Skeletal muscle satellite cell (primary cell): ENCODE measurements around the gene OR5L1. TPM values are rescaled to one million over a fixed set of nuclear protein-coding genes. Genes with fewer than 3 reads are reported as not detected.

Source experiments
- H3K27me3 ChIP-seq: 2 replicates; pipeline ENCODE4 v1.7.0; 2013; ENCODE audit warnings: low read length; ENCODE audit not compliant: control insufficient read depth, insufficient read depth
- H3K36me3 ChIP-seq: 2 replicates; pipeline ENCODE4 v1.7.0; 2013; ENCODE audit warnings: mild to moderate bottlenecking, control low read depth, low read length; ENCODE audit not compliant: insufficient read depth
- H3K4me1 ChIP-seq: 2 replicates; pipeline ENCODE4 v1.7.0; 2013; ENCODE audit warnings: low read length; ENCODE audit not compliant: control insufficient read depth, insufficient read depth
- H3K4me2 ChIP-seq: 2 replicates; pipeline ENCODE4 v1.7.0; 2013; ENCODE audit warnings: mild to moderate bottlenecking, low read length
- H3K4me3 ChIP-seq: 2 replicates; pipeline ENCODE4 v1.7.0; 2013; ENCODE audit warnings: low read length
- H3K9ac ChIP-seq: 2 replicates; pipeline ENCODE4 v1.7.0; 2013; ENCODE audit warnings: mild to moderate bottlenecking, low read depth, low read length, moderate library complexity
- H3K9me3 ChIP-seq: replicated peaks from 2 replicates; pipeline ENCODE4 v1.7.0; 2013; ENCODE audit warnings: mild to moderate bottlenecking, control low read depth, low read length
- total RNA-seq: library from RNA; depleted of rRNA; stranded (reverse); fragments of >200 nt; gene quantifications from 2 replicates; pipeline ENCODE4 v1.2.3, GENCODE V29; 2012; rRNA removed

OR5L1 gene
- not detected in 2 replicates for total RNA-seq

DNA sequence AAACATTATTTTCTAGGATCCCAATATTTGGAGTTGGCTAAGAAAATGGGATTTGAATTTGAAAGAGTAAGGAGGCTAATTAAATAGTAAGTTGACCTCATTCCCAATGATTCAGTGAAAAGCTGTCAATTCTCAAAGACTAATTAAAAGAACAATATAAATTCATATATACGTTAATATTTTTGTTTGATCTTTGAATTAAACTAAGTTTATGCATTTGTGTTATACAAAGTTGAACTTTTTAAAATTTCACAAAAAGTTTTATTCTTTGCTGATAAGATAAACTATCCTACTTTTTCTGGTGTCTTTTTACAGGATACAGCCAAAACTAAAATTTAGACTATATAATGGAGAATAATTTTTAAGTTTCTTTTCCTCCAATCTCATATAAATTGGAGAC is at the start of gene OR5L1:
OR5L1 (plus strand) TSS at position 301 of the 400 bp plus-strand sequence. CDS start 100 bp downstream, outside the sequence.
- Histone ChIP-seq H3K4me2 (no peak within 1 kb of the TSS), H3K9ac (no peak within 1 kb of the TSS), H3K9me3 (peaks cover 4% of the 10 kb centered on the region), H3K36me3 (no peaks in the 10 kb centered on the region), H3K4me3 (no peak within 1 kb of the TSS), H3K27me3 (no peaks in the 10 kb centered on the region), H3K4me1 (no peaks in the 10 kb centered on the region)

DNA sequence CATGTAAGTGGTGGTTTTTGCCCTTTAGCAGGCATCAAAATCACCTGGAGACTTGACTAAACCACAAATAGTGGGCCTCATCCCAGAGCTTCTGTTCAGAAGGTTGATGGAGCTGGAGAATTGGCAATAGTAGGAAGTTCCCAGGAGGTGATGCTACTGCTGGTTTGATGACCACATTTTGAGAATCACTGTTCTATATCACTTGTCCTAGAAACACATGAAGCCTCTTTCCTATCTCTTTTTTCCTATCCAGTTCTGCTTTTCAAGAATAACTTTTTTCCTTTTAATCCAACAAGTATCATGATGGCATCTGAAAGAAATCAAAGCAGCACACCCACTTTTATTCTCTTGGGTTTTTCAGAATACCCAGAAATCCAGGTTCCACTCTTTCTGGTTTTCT is 38.0 kb upstream of the OR5L1 start, which contains the start of gene OR5D13:
OR5D13 (plus strand) TSS at position 301 of the 400 bp plus-strand sequence; CDS start at position 301, 0 bp downstream.
- no peak within 1 kb of the TSS for H3K4me3 ChIP-seq
- no peak within 1 kb of the TSS for H3K9ac ChIP-seq
- H3K4me2 ChIP-seq: no peak within 1 kb of the TSS
- no peaks in the 10 kb centered on the region for H3K4me1 ChIP-seq
- no peaks in the 10 kb centered on the region for H3K9me3 ChIP-seq
- H3K27me3 ChIP-seq: no peaks in the 10 kb centered on the region
- no peaks in the 10 kb centered on the region for H3K36me3 ChIP-seq

DNA sequence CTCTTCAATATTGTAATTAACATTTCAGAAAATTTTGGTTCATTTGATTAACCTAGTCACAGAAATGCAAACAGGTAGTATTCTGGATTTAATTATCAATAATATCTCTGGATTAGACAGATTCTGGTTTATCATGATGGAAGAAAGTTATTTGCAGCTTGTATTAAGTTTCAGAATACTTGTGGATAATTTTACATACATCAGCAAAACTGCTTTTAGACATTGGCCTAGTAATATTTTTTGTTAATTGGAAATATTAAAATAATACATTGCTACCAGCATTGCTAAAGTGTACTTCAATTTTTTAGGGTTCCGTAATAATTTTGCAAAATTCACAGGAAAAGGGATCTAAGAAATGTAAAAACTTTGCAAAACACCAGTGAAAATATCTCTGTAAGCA is 19.6 kb upstream of the OR5L1 start:
- H3K9ac ChIP-seq: no peak overlapping the region
- H3K4me1 ChIP-seq: no peaks in the 10 kb centered on the region
- no peaks in the 10 kb centered on the region for H3K9me3 ChIP-seq
- no peak overlapping the region for H3K4me3 ChIP-seq
- no peak overlapping the region for H3K4me2 ChIP-seq
- H3K27me3 ChIP-seq: no peaks in the 10 kb centered on the region
- H3K36me3 ChIP-seq: no peaks in the 10 kb centered on the region

DNA sequence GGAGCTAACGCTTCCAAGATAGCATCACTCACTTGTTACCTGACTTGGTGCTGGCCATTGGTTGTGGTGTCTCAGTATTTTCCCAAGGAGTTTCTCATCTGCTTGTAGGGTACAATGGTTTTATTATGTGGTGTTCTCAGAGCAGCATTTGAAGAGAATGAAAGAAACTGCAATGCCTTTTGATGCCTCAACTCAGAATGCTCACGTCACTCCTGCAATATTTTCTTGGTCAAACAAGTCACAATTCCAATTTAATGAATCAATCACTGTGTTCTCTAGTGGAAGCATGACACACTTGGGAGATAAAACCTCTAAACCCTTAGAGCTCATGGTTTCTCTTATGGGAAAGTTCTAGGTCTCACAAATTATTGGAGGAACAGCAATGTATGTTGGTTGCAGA is 17.8 kb upstream of the OR5L1 start:
- H3K9ac ChIP-seq: no peak overlapping the region
- H3K9me3 ChIP-seq: no peaks in the 10 kb centered on the region
- H3K4me2 ChIP-seq: no peak overlapping the region
- no peak overlapping the region for H3K4me3 ChIP-seq
- H3K27me3 ChIP-seq: no peaks in the 10 kb centered on the region
- no peaks in the 10 kb centered on the region for H3K4me1 ChIP-seq
- H3K36me3 ChIP-seq: no peaks in the 10 kb centered on the region

DNA sequence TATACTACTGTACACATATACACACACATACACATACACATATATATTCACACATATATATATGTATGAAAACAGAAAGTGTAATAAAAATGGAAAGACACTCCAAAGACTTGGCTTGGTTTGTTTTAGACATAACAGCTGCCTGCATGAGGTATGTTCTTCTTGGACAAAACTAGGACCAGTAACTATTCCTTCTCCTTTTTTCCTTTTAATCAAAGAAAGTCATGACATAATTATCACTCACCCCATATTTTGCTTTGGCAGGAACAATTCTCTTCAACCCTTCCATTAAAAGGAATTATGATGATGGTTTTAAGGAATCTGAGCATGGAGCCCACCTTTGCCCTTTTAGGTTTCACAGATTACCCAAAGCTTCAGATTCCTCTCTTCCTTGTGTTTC is 15.9 kb upstream of the OR5L1 start, which contains the start of gene OR5D14:
OR5D14 (plus strand) TSS at position 301 of the 400 bp plus-strand sequence; CDS start at position 301, 0 bp downstream.
- Histone ChIP-seq H3K27me3 (no peaks in the 10 kb centered on the region), H3K9me3 (no peaks in the 10 kb centered on the region), H3K36me3 (no peaks in the 10 kb centered on the region)

DNA sequence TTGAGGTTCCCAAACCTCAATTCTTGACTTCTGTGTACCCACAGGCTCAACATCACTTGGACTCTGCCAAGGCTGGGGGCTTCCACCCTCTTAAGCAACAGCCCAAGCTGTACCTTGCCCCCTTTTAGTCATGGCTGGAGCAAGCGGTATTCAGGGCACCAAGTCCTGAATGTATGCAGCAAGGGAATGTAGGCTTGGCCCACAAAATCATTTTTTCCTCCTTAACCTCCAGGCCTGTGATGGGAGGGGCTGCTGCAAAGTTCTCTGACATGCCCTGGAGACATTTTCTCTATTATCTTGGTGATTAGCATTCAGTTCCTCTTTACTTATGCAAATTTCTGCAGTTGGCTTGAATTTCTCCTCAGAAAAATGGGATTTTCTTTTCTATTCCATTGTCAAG is 4.9 kb upstream of the OR5L1 start:
- peaks cover 4% of the 10 kb centered on the region for H3K9me3 ChIP-seq
- H3K36me3 ChIP-seq: no peaks in the 10 kb centered on the region
- no peak overlapping the region for H3K4me2 ChIP-seq
- no peak overlapping the region for H3K4me3 ChIP-seq
- no peaks in the 10 kb centered on the region for H3K4me1 ChIP-seq
- H3K27me3 ChIP-seq: no peaks in the 10 kb centered on the region
- no peak overlapping the region for H3K9ac ChIP-seq

More for the DNA sequence above, 15.9 kb upstream of the OR5L1 start, which contains the start of gene OR5D14:
- no peak within 1 kb of the TSS for H3K4me2 ChIP-seq
- H3K4me3 ChIP-seq: no peak within 1 kb of the TSS
- H3K9ac ChIP-seq: no peak within 1 kb of the TSS
- H3K4me1 ChIP-seq: no peaks in the 10 kb centered on the region

DNA sequence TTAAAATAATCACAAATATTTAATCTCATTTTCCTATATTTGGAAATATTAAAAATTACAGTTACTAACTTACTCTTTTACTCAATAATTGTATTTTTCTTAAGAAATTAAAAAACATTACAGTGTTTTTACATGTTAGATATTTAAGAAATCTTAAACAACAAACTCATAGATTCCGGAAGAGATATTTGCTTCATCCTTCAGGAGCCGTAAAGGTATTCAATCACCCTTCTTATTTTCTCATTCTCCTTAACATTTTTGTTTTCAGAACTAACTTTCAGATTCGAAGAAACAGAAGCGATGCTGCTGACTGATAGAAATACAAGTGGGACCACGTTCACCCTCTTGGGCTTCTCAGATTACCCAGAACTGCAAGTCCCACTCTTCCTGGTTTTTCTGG is 8.2 kb downstream of the OR5L1 start, which contains the start of gene OR5D18:
OR5D18 (plus strand) TSS at position 301 of the 400 bp plus-strand sequence; CDS start at position 301, 0 bp downstream.
- H3K4me2 ChIP-seq: no peak within 1 kb of the TSS
- no peaks in the 10 kb centered on the region for H3K4me1 ChIP-seq
- no peak within 1 kb of the TSS for H3K9ac ChIP-seq
- H3K4me3 ChIP-seq: no peak within 1 kb of the TSS
- no peaks in the 10 kb centered on the region for H3K36me3 ChIP-seq
- H3K27me3 ChIP-seq: no peaks in the 10 kb centered on the region
- H3K9me3 ChIP-seq: peaks cover 5% of the 10 kb centered on the region

DNA sequence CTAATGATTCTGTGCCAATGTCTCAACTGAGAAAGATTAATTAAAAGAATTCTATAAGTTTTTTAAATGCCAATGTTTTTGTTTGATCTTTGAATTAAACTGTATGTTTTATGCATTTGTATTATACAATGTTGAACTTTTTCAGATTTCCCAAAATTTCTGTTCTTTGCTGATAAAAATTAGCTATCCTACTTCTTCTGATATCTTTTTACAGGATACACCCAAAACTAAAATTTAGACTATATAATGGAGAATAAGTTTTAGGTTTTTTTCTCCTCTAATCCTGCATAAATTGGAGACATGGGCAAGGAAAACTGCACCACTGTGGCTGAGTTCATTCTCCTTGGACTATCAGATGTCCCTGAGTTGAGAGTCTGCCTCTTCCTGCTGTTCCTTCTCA is 15.8 kb downstream of the OR5L1 start, which contains the start of gene OR5L2:
OR5L2 (plus strand) TSS at position 301 of the 400 bp plus-strand sequence; CDS start at position 301, 0 bp downstream.
- Histone ChIP-seq H3K4me1 (no peaks in the 10 kb centered on the region), H3K4me2 (no peak within 1 kb of the TSS), H3K36me3 (no peaks in the 10 kb centered on the region), H3K27me3 (no peaks in the 10 kb centered on the region), H3K9ac (no peak within 1 kb of the TSS), H3K9me3 (no peaks in the 10 kb centered on the region), H3K4me3 (no peak within 1 kb of the TSS)

DNA sequence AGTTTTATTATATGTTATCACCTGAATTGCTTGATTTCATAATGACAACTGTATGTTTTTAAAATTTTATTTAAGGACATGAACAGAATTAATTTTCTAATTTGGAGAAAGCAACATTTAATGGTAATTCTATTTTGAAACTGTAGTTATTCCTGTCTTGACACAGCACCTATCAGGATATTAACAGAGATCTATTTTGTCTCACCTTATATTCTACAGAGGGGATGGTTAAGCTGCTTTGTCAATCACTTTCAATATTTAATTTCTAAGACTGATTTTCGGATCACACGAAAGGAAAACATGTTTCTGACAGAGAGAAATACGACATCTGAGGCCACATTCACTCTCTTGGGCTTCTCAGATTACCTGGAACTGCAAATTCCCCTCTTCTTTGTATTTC is 27.3 kb downstream of the OR5L1 start, which contains the start of gene OR5D16:
OR5D16 (plus strand) TSS at position 301 of the 400 bp plus-strand sequence; CDS start at position 301, 0 bp downstream.
- Histone ChIP-seq H3K9ac (no peak within 1 kb of the TSS), H3K27me3 (no peaks in the 10 kb centered on the region), H3K4me1 (no peaks in the 10 kb centered on the region), H3K4me3 (no peak within 1 kb of the TSS), H3K36me3 (no peaks in the 10 kb centered on the region), H3K9me3 (no peaks in the 10 kb centered on the region), H3K4me2 (no peak within 1 kb of the TSS)

DNA sequence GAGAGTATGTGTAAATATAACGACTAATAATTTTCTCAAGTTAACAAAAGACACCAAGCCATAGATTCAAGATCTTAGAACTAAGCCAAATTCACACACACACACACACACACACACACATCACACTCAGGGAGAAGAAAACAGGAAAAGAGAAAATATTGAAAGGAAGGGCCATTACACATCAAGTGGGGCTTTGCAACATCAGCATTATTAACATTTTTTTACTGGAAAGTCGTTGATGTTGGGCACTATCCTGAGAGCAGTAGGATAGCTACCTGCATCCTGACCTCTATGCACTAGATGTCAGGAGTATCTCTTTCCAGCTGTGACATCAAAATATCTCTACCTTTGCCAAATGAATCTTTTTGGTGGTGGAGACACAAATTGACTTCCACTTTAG is 36.3 kb downstream of the OR5L1 start:
- H3K4me1 ChIP-seq: no peaks in the 10 kb centered on the region
- H3K9me3 ChIP-seq: no peaks in the 10 kb centered on the region
- no peaks in the 10 kb centered on the region for H3K36me3 ChIP-seq
- H3K4me3 ChIP-seq: no peak overlapping the region
- H3K9ac ChIP-seq: no peak overlapping the region
- H3K4me2 ChIP-seq: no peak overlapping the region
- no peaks in the 10 kb centered on the region for H3K27me3 ChIP-seq

DNA sequence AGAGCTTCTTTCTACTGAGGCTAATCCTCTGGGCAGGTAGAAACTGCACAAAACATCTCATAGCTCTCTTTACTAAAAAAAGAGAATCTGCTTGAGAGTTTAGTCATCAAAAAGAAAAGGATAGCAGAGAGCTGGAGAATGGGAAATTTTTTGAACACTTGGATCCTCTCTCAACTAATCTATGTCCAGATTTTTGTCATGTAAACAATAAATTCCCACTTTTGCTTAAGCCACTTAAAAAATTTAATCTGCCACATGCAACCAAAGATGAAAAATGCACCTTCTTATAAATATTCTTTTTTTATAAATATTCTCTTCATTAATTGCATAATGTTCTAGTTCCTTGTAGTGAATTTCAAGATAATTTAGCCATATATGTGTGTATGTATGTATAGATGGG is 37.9 kb downstream of the OR5L1 start:
- H3K4me2 ChIP-seq: no peak overlapping the region
- H3K9ac ChIP-seq: no peak overlapping the region
- H3K9me3 ChIP-seq: no peaks in the 10 kb centered on the region
- H3K4me3 ChIP-seq: no peak overlapping the region
- no peaks in the 10 kb centered on the region for H3K27me3 ChIP-seq
- no peaks in the 10 kb centered on the region for H3K4me1 ChIP-seq
- H3K36me3 ChIP-seq: no peaks in the 10 kb centered on the region

DNA sequence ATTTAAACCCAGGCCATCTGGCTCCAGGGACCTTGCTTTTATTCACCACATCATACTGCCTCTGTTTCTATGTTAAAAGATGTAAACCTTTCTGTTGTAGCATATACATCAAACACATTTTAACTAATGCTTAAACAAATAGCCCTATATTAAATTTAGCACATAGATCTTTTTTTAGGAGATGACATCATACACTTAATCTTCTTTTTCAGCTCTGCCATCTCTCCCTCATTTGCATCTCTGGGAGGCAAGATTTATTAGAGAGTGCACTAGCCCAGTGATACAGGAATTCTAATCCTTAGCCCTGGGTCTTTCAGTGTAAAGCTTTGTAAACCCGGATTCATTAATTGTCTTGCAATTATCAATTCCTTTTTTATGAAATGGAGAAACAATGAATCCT is 41.0 kb downstream of the OR5L1 start:
- H3K36me3 ChIP-seq: no peaks in the 10 kb centered on the region
- peaks cover 9% of the 10 kb centered on the region for H3K9me3 ChIP-seq

More for the DNA sequence above, 41.0 kb downstream of the OR5L1 start:
- Histone ChIP-seq H3K4me2 (no peak overlapping the region), H3K27me3 (no peaks in the 10 kb centered on the region), H3K9ac (no peak overlapping the region), H3K4me3 (no peak overlapping the region), H3K4me1 (no peaks in the 10 kb centered on the region)
